HEK293 (cell line): ENCODE data around the gene CPLX3.

Experiments
- HOXA7 ChIP-seq: sonication (generic); formaldehyde crosslinking; IDR thresholded peaks from 2 replicates; pipeline ENCODE4 v1.8.1; 2022; ENCODE audit warnings: missing genetic modification reagents, borderline replicate concordance
- TCF7L2 ChIP-seq: IDR thresholded peaks from 2 replicates; pipeline ENCODE4 v1.6.1; 2011; ENCODE audit warnings: low read depth, mild to moderate bottlenecking, inconsistent platforms, low read length, moderate library complexity, borderline replicate concordance
- YY1 ChIP-seq: fragments of 450-650 bp; formaldehyde crosslinking; IDR thresholded peaks from 2 replicates; pipeline ENCODE4 v1.5.1; 2018; ENCODE audit warnings: missing biosample characterization, missing genetic modification characterization
- ZNF121 ChIP-seq: fragments of 450-650 bp; formaldehyde crosslinking; IDR thresholded peaks from 2 replicates; pipeline ENCODE4 v1.5.1; 2016; ENCODE audit warnings: missing biosample characterization, missing genetic modification characterization
- ZNF140 ChIP-seq: fragments of 450-650 bp; formaldehyde crosslinking; IDR thresholded peaks from 2 replicates; pipeline ENCODE4 v1.5.1; 2016; ENCODE audit warnings: missing biosample characterization, missing genetic modification characterization
- ZNF394 ChIP-seq: fragments of 450-650 bp; formaldehyde crosslinking; IDR thresholded peaks from 2 replicates; pipeline ENCODE4 v1.5.1; 2016; ENCODE audit warnings: missing biosample characterization, missing genetic modification characterization, mild to moderate bottlenecking, moderate library complexity, borderline replicate concordance
- ZNF423 ChIP-seq: fragments of 450-650 bp; formaldehyde crosslinking; IDR thresholded peaks from 2 replicates; pipeline ENCODE4 v1.5.1; 2016; ENCODE audit warnings: missing biosample characterization, missing genetic modification characterization
- ZNF561 ChIP-seq: fragments of 450-650 bp; IDR thresholded peaks from 2 replicates; pipeline ENCODE4 v1.5.1; 2018; ENCODE audit warnings: missing biosample characterization, missing genetic modification characterization, borderline replicate concordance
- ZNF660 ChIP-seq: fragments of 450-650 bp; IDR thresholded peaks from 2 replicates; pipeline ENCODE4 v1.5.1; 2018; ENCODE audit warnings: missing biosample characterization, mild to moderate bottlenecking, missing genetic modification characterization
- ZSCAN30 ChIP-seq: fragments of 450-650 bp; IDR thresholded peaks from 2 replicates; pipeline ENCODE4 v1.5.1; 2018; ENCODE audit warnings: missing biosample characterization, mild to moderate bottlenecking, missing genetic modification characterization, moderate library complexity
- TF ChIP-seq, protein P1 (sequence below): fragments of 450-650 bp; formaldehyde crosslinking; IDR thresholded peaks from 2 replicates; pipeline ENCODE4 v1.5.1; 2016; ENCODE audit warnings: missing biosample characterization, missing genetic modification characterization
- TF ChIP-seq, protein P2 (sequence below): fragments of 450-650 bp; formaldehyde crosslinking; IDR thresholded peaks from 2 replicates; pipeline ENCODE4 v1.5.1; 2016; ENCODE audit warnings: missing biosample characterization, missing genetic modification characterization, low read depth
- TF ChIP-seq, protein P3 (sequence below): fragments of 450-650 bp; formaldehyde crosslinking; IDR thresholded peaks from 2 replicates; pipeline ENCODE4 v1.5.1; 2016; ENCODE audit warnings: missing biosample characterization, missing genetic modification characterization
- TF ChIP-seq, protein P4 (sequence below): fragments of 450-650 bp; formaldehyde crosslinking; IDR thresholded peaks from 2 replicates; pipeline ENCODE4 v1.5.1; 2016; ENCODE audit warnings: missing biosample characterization, missing genetic modification characterization

DNA sequence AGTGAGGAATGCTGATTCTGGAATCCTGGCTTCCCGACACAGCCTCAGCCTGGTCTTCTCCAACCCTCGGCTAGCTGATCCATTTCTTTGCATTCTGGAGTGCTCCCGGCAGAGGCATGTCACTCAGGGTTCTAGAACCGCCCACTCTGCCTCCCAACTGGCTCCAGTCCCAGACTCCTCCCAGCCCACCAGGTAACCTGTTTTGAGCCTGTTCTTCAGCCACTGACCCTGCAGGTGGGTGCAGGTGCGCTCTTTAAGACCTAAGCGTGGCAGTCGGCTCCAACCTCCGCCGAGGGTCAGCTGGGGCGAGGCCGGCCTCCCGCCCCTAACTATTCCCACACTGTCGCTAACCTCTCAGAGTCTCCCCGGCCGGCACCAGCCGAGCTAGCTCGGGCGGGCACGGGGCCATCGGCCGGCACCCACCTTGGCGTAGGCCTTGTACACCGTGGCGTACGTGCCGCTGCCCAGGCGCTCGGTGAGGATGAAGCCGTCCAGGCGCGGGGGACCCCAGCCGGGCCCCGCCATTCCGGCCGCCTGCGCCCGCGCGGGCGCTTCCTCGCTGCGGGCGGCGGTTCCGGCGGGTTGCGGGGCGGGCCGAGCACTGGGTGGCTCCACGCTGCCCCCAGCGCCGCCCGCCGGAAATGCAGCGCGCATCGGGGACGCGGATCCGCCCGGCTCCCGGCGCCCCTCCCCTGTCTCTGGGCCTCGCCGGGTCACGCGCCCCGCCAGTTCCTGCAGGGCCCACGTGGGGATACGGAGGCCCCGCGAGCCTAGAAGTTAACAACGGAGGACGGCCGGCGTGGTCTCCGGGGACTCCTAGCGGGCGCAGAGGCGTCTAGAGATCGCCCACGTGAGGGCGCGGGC is 16.4 kb downstream of the CPLX3 start, which contains the start of gene ULK3:
- TF ChIP-seq, protein P1, sequence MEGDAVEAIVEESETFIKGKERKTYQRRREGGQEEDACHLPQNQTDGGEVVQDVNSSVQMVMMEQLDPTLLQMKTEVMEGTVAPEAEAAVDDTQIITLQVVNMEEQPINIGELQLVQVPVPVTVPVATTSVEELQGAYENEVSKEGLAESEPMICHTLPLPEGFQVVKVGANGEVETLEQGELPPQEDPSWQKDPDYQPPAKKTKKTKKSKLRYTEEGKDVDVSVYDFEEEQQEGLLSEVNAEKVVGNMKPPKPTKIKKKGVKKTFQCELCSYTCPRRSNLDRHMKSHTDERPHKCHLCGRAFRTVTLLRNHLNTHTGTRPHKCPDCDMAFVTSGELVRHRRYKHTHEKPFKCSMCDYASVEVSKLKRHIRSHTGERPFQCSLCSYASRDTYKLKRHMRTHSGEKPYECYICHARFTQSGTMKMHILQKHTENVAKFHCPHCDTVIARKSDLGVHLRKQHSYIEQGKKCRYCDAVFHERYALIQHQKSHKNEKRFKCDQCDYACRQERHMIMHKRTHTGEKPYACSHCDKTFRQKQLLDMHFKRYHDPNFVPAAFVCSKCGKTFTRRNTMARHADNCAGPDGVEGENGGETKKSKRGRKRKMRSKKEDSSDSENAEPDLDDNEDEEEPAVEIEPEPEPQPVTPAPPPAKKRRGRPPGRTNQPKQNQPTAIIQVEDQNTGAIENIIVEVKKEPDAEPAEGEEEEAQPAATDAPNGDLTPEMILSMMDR (tag by site-specific recombination): peak; percentile 99
- peak; percentile 8; the same call in 1 of the 2 replicates for TF ChIP-seq ZNF394 (tag by site-specific recombination)
- TF ChIP-seq, protein P2, sequence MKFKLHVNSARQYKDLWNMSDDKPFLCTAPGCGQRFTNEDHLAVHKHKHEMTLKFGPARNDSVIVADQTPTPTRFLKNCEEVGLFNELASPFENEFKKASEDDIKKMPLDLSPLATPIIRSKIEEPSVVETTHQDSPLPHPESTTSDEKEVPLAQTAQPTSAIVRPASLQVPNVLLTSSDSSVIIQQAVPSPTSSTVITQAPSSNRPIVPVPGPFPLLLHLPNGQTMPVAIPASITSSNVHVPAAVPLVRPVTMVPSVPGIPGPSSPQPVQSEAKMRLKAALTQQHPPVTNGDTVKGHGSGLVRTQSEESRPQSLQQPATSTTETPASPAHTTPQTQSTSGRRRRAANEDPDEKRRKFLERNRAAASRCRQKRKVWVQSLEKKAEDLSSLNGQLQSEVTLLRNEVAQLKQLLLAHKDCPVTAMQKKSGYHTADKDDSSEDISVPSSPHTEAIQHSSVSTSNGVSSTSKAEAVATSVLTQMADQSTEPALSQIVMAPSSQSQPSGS (tag by site-specific recombination): no peak
- TF ChIP-seq, protein P3, sequence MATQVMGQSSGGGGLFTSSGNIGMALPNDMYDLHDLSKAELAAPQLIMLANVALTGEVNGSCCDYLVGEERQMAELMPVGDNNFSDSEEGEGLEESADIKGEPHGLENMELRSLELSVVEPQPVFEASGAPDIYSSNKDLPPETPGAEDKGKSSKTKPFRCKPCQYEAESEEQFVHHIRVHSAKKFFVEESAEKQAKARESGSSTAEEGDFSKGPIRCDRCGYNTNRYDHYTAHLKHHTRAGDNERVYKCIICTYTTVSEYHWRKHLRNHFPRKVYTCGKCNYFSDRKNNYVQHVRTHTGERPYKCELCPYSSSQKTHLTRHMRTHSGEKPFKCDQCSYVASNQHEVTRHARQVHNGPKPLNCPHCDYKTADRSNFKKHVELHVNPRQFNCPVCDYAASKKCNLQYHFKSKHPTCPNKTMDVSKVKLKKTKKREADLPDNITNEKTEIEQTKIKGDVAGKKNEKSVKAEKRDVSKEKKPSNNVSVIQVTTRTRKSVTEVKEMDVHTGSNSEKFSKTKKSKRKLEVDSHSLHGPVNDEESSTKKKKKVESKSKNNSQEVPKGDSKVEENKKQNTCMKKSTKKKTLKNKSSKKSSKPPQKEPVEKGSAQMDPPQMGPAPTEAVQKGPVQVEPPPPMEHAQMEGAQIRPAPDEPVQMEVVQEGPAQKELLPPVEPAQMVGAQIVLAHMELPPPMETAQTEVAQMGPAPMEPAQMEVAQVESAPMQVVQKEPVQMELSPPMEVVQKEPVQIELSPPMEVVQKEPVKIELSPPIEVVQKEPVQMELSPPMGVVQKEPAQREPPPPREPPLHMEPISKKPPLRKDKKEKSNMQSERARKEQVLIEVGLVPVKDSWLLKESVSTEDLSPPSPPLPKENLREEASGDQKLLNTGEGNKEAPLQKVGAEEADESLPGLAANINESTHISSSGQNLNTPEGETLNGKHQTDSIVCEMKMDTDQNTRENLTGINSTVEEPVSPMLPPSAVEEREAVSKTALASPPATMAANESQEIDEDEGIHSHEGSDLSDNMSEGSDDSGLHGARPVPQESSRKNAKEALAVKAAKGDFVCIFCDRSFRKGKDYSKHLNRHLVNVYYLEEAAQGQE (tag by site-specific recombination): no peak
- TF ChIP-seq YY1: peak; percentile 11; the same call in 1 of the 2 replicates
- no peak for TF ChIP-seq ZNF121 (tag by site-specific recombination)
- peak; percentile 91 for TF ChIP-seq ZNF423 (tag by site-specific recombination)
- TF ChIP-seq ZNF140: no peak
- TF ChIP-seq TCF7L2: no peak
- TF ChIP-seq HOXA7 (CRISPR knock-in tag): no peak
- peak; percentile 90 for TF ChIP-seq ZSCAN30 (tag by site-specific recombination)
- TF ChIP-seq, protein P4, sequence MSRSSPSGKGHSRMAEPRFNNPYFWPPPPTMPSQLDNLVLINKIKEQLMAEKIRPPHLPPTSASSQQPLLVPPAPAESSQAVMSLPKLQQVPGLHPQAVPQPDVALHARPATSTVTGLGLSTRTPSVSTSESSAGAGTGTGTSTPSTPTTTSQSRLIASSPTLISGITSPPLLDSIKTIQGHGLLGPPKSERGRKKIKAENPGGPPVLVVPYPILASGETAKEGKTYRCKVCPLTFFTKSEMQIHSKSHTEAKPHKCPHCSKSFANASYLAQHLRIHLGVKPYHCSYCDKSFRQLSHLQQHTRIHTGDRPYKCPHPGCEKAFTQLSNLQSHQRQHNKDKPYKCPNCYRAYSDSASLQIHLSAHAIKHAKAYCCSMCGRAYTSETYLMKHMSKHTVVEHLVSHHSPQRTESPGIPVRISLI (tag by site-specific recombination): no peak
- peak; percentile 90 for TF ChIP-seq ZNF660 (tag by site-specific recombination)
- TF ChIP-seq ZNF561: peak; percentile 91; the same call in 1 of the 2 replicates
